GM21367 (cell line): ENCODE measurements around the gene TENT5D.
"Not testable (repeated sequence)": the region's sequence is repeated elsewhere in the genome, so short reads cannot be mapped to it uniquely, and the experiment has no call there.

Source experiments
- ATAC-seq: cut with Tn5 transposase; IDR thresholded peaks from one replicate; pipeline ENCODE4 v1.9.1; 2021; ENCODE audit not compliant: unreplicated experiment

TENT5D gene

GRCh38 chrX:80420147-80420546 lies at the start of gene TENT5D:
Gene TENT5D (plus strand): TSS chrX:80420447. CDS start chrX:80442540, 22,093 bp downstream.
- ATAC-seq: no peak

DNA sequence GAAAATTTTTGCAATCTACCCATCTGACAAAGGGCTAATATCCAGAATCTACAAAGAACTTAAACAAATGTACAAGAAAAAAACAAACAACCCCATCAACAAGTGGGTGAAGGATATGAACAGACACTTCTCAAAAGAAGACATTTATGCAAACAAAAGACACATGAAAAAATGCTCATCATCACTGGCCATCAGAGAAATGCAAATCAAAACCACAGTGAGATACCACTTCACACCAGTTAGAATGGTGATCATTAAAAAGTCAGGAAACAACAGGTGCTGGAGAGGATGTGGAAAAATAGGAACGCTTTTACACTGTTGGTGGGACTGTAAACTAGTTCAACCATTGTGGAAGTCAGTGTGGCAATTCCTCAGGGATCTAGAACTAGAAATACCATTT lies 34.6 kb upstream of the TENT5D start:
- not testable (repeated sequence) for ATAC-seq

DNA sequence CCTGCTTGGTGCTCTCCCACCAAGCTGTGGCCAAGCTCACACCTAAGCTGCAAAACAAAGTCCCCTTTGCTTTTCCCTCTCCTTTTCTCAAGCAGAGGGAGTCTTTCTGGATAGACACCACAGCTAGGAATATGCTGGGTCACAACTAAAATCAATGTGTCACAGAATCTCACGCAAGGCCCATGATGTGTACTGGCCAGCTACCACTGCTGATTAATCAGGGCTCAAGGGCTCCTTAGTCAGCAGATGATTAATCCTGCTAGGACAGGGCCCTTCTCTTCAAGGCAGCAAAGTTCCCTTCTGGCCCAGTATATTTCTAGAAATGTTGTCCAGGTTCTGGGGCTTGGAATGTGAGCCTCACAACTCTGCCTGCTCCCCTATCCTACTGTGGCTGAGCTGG lies 32.0 kb upstream of the TENT5D start:
- ATAC-seq: no peak

DNA sequence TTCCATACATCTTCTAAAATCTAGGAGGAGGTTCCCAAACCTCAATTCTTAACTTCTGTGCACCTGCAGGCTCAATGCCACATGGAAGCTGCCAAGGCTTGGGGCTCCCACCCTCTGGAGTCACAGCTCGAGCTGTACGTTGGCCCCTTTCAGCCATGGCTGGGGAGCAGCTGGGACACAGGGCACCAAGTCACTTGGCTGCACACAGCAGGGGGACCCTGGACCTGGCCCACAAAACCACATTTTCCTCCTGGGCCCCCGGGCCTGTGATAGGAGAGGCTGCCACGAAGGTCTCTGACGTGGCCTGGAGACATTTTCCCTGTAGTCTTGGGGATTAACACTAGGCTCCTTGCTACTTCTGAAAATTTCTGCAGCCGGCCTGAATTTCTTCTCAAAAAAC lies 8.2 kb upstream of the TENT5D start:
- ATAC-seq: no peak

- no peak for ATAC-seq
These were observed 2.8 kb downstream of the TENT5D start for GRCh38 chrX:80423000-80423399.

DNA sequence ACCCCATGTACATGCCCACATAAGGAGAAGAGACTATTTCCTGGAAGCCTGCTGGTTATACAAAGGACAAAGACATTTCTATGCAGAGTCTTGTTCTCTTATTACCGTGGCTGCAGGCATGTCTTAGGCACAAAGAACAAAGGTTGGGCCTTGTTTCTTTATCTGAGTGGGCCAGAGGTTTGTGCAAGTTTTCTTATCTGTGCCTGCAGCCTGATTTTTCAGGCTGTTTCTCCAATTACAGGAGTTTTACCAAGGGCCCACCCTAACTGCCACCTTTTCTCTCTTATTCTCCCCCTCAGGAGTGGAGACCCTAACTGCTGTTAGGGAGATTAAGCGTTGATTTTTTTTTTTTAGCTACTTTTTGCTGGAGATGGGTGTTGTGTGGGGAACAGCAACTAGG lies 3.5 kb downstream of the TENT5D start:
- no peak for ATAC-seq

- ATAC-seq: no peak
These were observed 10.7 kb downstream of the TENT5D start for GRCh38 chrX:80430826-80431504.

GRCh38 chrX:80431505-80431832 lies 11.2 kb downstream of the TENT5D start:
- no peak for ATAC-seq

DNA sequence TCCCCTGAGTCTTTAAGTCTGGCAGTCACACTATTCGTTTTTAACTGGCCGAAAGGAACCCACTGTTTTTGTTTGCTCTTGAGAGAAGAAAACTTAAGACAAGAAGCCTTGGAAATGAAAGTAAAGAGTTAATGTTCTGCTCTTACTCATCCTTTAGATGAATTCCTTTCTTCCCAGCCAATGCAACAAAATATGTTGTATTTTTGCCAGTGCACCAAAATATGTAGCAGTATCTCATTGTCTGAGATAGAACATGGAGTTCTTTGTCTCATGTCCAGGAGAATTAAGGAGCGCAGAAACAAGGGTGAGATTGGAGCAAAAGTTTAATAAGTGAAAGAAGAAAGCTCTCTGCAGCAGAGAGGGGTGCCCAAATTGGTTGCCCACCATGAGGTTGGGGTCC lies 12.2 kb downstream of the TENT5D start:
- no peak for ATAC-seq

DNA sequence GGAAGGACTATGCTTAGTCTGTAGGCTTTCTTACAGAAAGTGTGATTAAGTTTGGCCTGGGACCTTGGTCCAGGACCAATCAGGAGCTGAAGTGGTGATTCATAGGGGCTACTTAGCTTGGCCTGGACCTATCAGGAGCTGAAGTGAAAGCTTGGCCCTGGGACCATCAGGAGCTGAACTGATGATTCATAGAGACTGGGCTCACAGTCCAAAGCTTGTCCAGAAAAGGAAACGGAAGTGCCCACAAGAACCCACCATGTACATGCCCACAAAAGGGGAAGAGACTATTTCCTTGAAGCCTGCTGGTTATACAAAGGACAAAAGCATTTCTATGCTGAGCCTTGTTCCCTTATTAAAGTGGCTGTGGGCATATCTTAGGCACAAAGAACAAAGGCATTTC lies 12.6 kb downstream of the TENT5D start:
- ATAC-seq: no peak

- not testable (repeated sequence) for ATAC-seq
These were observed 47.9 kb downstream of the TENT5D start for GRCh38 chrX:80468166-80468565.

DNA sequence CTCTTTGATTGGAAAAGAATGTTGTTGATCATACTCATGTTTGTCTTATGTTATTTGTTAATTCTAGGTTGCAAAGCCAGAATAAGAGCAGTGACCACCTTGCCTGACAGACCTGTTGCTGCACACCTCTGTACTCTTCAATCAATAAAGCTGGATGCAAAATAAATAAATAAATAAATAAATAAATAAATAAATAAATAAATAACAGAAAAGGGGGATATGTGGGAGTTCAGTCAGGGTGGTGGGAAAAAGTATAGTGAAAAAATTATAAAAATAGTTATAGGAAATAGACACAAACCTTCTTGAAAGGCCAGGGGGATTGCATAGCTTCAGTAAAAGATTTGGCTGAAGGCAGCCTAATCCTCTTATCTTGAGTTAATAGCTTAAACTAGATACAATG lies 51.3 kb downstream of the TENT5D start:
- no peak for ATAC-seq

GRCh38 chrX:80485543-80485942 lies 65.3 kb downstream of the TENT5D start:
- ATAC-seq: no peak

- no peak for ATAC-seq
These were observed 66.1 kb downstream of the TENT5D start for GRCh38 chrX:80486299-80486698.

GRCh38 chrX:80489166-80489565 lies 68.9 kb downstream of the TENT5D start:
- ATAC-seq: no peak
